ENCODE measurements around the gene IKZF2.

The IKZF2 gene

GRCh38 chr2:213091765-213092164 lies 59.6 kb downstream of the IKZF2 start:
- no peak for DNase-seq

- no peak for DNase-seq
Measured at GRCh38 chr2:213090772-213091171, 60.6 kb downstream of the IKZF2 start.

DNA sequence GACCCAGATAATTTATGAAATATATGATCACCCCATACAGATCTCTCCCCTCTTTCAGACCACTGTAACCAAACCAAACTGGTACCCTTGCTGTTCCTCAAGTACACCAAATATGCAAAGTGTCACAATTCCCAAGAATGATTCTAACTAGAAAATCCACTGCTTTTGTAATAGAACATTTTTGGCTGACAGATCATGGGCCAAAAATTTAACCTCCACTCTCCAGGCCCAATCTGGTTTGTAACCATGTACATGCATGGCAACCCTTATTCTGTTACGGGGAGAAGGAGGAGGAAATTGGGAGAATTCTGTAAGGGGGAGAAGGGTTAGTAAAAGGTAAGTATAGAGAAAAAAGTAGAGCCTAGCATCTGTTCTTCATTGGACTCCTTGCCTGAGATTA lies 62.0 kb downstream of the IKZF2 start:
- DNase-seq: no peak

DNA sequence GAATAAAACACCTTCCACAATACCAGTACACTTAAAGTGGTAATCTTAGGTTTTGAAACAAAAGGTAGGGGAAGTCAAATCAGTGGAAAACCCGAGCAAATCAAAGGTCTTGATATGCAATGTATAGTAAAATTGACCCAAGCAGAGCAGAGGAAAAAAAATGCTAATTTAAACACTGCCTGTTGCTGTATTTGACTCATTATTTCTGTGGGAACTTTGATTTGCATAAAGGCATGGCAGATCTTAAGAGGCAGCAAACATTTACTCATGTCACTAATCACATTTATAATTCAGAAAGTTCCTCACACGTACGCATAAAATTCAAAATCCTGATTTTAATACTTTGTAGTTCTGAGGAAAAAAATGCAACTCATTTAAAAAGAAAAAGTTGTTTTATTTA lies 64.4 kb downstream of the IKZF2 start:
- no peak for DNase-seq

GRCh38 chr2:213086571-213086970 lies 64.8 kb downstream of the IKZF2 start:
- no peak for DNase-seq

- DNase-seq: no peak
Measured at GRCh38 chr2:213086050-213086449, 65.4 kb downstream of the IKZF2 start.

DNA sequence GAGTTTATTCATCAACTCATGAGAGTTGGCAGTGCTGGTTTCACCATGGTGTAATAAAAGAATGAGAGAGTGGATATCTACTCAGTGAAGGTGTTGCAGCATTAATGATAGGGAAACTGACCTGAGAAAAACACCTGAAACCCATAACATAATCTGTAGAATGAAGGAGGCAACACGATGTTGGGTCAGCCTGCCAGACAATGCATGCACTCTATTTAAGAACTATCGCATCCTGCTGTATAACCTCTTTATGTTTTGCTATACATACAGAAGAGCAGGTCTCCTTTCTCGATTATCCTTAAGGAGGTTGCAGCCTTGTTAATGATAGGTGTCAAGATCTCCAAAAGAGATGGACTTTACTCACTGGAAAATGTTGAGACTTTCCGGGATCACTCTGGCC lies 65.9 kb downstream of the IKZF2 start:
- DNase-seq: no peak

- DNase-seq: no peak
Measured at GRCh38 chr2:213084261-213084660, 67.2 kb downstream of the IKZF2 start.

- DNase-seq: no peak
Measured at GRCh38 chr2:213080969-213081617, 70.3 kb downstream of the IKZF2 start.

DNA sequence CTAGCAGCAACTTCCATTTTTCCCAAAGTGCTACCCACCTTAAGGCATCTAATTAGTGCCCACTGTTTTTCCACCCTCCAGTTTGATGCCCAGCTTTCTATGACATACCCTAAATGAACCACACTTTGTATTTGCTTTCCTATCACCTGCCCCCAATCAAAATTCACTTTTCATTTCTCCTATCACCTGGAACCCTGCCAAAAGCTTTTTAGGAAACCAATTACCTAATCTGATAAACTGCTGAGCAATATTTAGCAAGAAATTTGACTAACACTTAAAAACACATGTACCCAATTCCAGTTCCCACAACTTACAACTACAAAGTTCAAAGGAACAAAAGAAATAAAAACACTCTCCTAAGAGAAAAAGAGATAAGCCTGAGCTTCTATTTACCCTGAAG lies 71.7 kb downstream of the IKZF2 start:
- DNase-seq: no peak

GRCh38 chr2:213078686-213079085 lies 72.7 kb downstream of the IKZF2 start:
- no peak for DNase-seq

GRCh38 chr2:213069531-213069930 lies 81.9 kb downstream of the IKZF2 start:
- no peak for DNase-seq

GRCh38 chr2:213068676-213069359 lies 82.6 kb downstream of the IKZF2 start:
- DNase-seq: no peak

DNA sequence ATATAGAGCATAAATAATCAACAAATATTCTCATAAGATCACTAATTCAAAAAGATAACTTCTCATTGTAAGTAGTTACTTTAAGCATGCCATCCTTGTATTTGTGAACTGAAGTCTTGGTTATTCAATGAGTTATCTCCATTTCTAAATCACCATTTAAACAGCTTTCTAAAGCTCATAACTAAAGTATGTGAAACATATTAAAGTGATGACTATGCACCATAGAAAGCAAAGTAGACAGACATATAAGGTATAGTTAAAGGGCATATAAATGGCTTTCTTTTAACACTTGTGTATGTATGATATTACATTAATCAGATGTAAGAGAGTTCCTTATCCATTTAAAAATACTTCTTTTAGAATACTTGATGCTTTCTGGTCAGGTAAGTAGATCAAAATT lies 83.5 kb downstream of the IKZF2 start:
- no peak for DNase-seq

- no peak for DNase-seq
Measured at GRCh38 chr2:213066443-213066743, 85.0 kb downstream of the IKZF2 start.

- no peak for DNase-seq
Measured at GRCh38 chr2:213065583-213066442, 85.6 kb downstream of the IKZF2 start.

DNA sequence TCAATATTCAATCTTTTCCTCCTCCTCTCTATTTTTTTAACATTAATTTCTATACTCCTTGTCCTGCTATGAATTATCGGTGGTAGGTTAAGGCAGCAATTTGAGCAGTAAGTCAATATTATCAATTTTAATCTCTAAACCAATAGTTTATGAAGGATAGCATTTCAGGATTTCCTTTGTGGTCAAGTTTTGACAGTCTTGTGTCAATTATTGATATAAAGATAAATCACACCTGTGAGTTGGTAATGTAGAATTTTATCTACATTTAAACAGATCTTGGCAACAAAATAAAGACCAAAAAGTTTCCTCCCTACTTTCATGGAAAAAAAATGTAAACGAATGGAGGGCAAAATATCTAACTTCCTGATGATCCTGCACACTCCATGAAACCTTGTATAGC lies 87.3 kb downstream of the IKZF2 start:
- DNase-seq: no peak

DNA sequence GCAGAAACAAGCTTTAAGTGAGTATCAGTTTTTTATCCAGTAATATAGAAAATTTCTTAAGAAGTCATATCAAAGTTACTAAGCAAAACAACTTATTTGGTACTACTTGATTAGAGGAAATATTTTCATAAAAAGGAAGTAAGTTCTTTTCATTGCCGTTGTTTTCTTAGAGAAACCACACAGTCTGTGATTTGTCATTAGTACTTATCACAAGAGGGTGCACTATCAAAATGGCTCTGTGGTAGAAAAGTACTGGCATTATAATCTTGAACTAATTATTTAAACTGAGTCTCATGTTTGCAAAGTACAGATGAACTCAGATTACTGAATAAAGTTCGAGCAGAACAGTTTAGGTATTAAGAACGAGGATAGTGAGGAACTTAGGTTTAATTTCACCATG lies 93.4 kb downstream of the IKZF2 start:
- no peak for DNase-seq

GRCh38 chr2:213046431-213046830 lies 105.0 kb downstream of the IKZF2 start:
- DNase-seq: no peak

DNA sequence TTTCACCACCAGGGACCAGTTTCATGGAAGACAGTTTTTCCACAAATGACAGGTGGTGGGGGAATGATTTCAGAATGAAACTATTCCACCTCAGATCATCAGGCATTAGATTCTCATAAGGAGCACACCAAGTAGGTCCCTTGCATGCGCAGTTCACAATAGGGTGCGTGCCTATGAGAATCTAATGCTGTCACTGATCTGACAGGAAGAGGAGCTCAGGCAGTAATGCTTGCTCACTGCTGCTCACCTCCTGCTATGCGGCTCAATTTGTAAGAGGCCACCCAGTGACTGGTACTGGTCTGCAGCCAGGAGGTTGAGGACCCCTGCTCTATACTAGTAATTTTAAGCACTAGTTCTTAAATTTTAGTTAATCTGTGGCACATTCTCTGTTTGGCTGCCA lies 107.8 kb downstream of the IKZF2 start:
- no peak for DNase-seq

- no peak for DNase-seq
Measured at GRCh38 chr2:213042262-213042661, 109.2 kb downstream of the IKZF2 start.

DNA sequence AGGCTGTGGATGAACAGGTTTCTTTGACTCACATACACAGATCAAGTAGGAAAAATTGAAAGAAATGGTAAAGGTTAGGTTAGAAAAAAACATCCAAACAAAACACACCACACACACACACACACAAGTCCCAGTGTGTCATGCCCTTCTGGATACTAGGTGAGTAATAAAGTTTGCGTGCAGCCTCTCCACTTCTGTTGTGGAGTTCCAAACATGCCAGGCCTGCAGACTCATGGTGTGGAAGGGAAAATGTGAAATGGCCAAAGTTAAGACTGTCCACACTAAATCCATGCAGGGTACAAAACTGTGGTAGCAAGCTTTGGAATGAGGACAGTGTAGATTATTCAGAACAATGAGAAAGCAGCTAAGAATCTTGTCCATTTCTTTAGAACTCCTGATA lies 114.6 kb downstream of the IKZF2 start:
- no peak for DNase-seq

GRCh38 chr2:213034585-213034984 lies 116.8 kb downstream of the IKZF2 start:
- no peak for DNase-seq

DNA sequence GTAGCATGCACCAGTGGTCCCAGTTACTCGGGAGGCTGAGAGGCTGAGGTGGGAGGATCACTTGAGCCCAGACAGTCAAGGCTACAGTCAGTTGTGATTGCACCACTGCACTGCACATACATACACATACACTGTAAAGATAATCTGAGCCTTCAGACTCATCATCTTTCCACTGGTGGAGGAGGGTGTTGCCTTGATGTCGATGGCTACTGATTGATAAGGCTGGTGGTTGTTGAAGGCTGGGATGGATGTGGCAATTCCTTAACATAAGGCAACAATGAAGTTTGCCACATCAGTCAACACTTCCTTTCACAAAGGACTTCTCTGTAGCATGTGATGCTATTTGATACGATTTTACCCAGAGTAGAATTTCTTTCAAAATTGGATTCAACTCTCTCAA lies 118.8 kb downstream of the IKZF2 start:
- no peak for DNase-seq

Measured in activated effector memory CD4-positive, alpha-beta T cell treated with Interleukin-2 at 50 U/mL for 16 hours (primary cell).